ENCODE results near the gene SNX3. TPM values are rescaled to one million over a fixed set of nuclear protein-coding genes. Genes with fewer than 3 reads are reported as not detected.

The SNX3 gene
- total RNA-seq, 1 donor = 161 TPM

DNA sequence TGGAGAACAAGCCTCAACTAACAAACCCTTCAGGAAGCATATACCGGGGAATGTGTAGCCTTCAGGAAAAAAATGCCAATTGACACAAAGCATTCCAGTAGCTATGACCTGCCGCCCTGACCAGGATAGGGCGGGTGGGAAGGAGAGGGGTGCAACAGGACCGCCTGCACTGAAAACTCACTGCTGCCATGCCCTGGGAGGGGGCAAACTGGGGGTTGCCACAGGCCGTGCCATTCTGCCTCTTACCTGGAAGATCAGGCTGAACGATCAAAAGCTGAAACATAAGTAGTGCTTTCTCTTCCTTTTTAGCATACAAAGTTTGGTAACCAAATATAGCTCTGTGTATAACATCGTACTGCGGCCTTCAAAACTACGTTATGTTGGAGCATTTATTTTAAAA is 73.3 kb downstream of the SNX3 start:
- H4K20me1 ChIP-seq (ENCODE audit: insufficient read depth, low read length) = no peaks in the 10 kb centered on the region
- no peaks in the 10 kb centered on the region for H3K9me3 ChIP-seq (ENCODE audit: low read depth, low read length)
- no peak for DNase-seq (ENCODE audit: insufficient read length, low spot score, missing footprints)
- H3K36me3 ChIP-seq (ENCODE audit: insufficient read depth, low read length) = no peaks in the 10 kb centered on the region
- no peaks in the 10 kb centered on the region for H3K79me2 ChIP-seq (ENCODE audit: insufficient read depth, low read length)
- H3K4me1 ChIP-seq (ENCODE audit: insufficient read depth, low read length) = no peaks in the 10 kb centered on the region
- TF ChIP-seq, protein P1, sequence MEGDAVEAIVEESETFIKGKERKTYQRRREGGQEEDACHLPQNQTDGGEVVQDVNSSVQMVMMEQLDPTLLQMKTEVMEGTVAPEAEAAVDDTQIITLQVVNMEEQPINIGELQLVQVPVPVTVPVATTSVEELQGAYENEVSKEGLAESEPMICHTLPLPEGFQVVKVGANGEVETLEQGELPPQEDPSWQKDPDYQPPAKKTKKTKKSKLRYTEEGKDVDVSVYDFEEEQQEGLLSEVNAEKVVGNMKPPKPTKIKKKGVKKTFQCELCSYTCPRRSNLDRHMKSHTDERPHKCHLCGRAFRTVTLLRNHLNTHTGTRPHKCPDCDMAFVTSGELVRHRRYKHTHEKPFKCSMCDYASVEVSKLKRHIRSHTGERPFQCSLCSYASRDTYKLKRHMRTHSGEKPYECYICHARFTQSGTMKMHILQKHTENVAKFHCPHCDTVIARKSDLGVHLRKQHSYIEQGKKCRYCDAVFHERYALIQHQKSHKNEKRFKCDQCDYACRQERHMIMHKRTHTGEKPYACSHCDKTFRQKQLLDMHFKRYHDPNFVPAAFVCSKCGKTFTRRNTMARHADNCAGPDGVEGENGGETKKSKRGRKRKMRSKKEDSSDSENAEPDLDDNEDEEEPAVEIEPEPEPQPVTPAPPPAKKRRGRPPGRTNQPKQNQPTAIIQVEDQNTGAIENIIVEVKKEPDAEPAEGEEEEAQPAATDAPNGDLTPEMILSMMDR (IDR thresholded peaks at IDR 0.05; ENCODE audit: extremely low read depth, low read depth, low read length) = no peak
- no peak overlapping the region for H3K4me3 ChIP-seq (ENCODE audit: insufficient read depth, low read length)
- no peak overlapping the region for H3K27ac ChIP-seq (ENCODE audit: low read depth, low read length)
- no peak overlapping the region for H2AFZ ChIP-seq (ENCODE audit: low read length)
- H3K27me3 ChIP-seq (ENCODE audit: insufficient read depth, low read length) = peaks cover 19% of the 10 kb centered on the region
- no peak overlapping the region for H3K4me2 ChIP-seq (ENCODE audit: insufficient read depth, low read length)

DNA sequence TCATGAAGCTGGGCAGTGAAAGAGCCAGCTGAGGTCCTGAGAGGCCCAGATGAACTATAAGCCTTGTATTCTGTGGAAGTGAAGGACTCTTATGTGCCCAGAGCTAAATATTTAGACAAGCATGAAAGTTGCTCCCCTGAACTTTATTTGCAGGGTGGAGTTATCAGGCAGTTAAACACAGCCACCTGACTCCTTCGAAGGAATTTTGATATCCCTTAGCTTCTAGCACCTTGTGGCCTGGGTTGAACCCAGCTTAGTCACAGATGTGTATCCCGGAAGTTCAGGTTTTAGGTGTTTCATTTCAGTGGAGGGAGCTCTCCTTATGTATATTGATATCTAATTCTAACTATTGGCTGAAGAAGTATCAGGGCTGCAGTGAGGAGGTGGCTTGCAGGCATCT is 74.6 kb downstream of the SNX3 start:
- Histone ChIP-seq H3K79me2 (ENCODE audit: insufficient read depth, low read length) (no peaks in the 10 kb centered on the region), H3K36me3 (ENCODE audit: insufficient read depth, low read length) (no peaks in the 10 kb centered on the region), H3K4me3 (ENCODE audit: insufficient read depth, low read length) (no peak overlapping the region), H3K4me2 (ENCODE audit: insufficient read depth, low read length) (no peak overlapping the region), H3K9me3 (ENCODE audit: low read depth, low read length) (no peaks in the 10 kb centered on the region), H4K20me1 (ENCODE audit: insufficient read depth, low read length) (no peaks in the 10 kb centered on the region), H3K4me1 (ENCODE audit: insufficient read depth, low read length) (no peaks in the 10 kb centered on the region), H3K27ac (ENCODE audit: low read depth, low read length) (no peak overlapping the region), H3K27me3 (ENCODE audit: insufficient read depth, low read length) (peaks cover 22% of the 10 kb centered on the region), H2AFZ (ENCODE audit: low read length) (no peak overlapping the region)
- no peak for DNase-seq (ENCODE audit: insufficient read length, low spot score, missing footprints)
- TF ChIP-seq, protein P1 (IDR thresholded peaks at IDR 0.05; ENCODE audit: extremely low read depth, low read depth, low read length) = no peak

DNA sequence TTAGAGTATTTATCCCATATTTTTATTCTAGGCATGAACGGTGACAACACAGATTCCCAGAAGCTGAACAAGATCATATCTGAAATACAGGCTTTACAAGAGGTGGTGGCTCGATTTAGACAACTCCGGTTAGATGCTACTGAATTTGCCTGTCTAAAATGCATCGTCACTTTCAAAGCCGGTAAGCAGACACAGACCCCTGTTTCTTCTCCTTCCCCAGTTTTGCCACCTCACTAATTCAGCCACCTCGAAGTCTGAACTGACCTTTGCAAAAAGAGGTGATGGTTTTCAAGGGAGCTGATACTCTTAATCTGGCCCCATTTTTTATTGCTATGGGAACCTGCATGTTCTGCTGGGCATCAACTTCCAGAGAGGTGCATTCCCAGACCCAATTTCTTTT is 80.1 kb downstream of the SNX3 start:
- Histone ChIP-seq H4K20me1 (ENCODE audit: insufficient read depth, low read length) (no peaks in the 10 kb centered on the region), H3K27me3 (ENCODE audit: insufficient read depth, low read length) (peaks cover 59% of the 10 kb centered on the region), H3K4me1 (ENCODE audit: insufficient read depth, low read length) (no peaks in the 10 kb centered on the region), H3K27ac (ENCODE audit: low read depth, low read length) (no peak overlapping the region), H3K4me2 (ENCODE audit: insufficient read depth, low read length) (no peak overlapping the region), H3K36me3 (ENCODE audit: insufficient read depth, low read length) (no peaks in the 10 kb centered on the region), H2AFZ (ENCODE audit: low read length) (no peak overlapping the region), H3K4me3 (ENCODE audit: insufficient read depth, low read length) (no peak overlapping the region), H3K9me3 (ENCODE audit: low read depth, low read length) (no peaks in the 10 kb centered on the region), H3K79me2 (ENCODE audit: insufficient read depth, low read length) (no peaks in the 10 kb centered on the region)
- no peak for DNase-seq (ENCODE audit: insufficient read length, low spot score, missing footprints)
- TF ChIP-seq, protein P1 (IDR thresholded peaks at IDR 0.05; ENCODE audit: extremely low read depth, low read depth, low read length) = no peak

DNA sequence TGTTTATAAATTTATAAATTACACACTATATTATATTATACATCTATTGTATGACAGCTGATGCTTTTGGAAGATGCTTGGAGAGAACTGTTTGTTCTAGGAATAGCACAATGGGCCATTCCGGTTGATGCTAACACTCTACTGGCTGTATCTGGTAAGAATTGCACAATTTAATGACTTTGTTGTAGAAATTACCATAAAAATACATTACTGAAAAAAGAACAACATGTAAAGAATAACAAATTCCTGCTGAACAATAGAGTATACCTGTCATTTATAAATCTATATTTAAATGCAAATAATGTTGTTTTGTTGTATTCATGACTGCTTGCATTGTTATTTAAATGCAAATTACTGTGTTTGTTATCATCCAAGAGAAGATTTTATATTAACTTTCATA is 80.6 kb downstream of the SNX3 start:
- Histone ChIP-seq H3K79me2 (ENCODE audit: insufficient read depth, low read length) (no peaks in the 10 kb centered on the region), H3K4me1 (ENCODE audit: insufficient read depth, low read length) (no peaks in the 10 kb centered on the region), H3K4me2 (ENCODE audit: insufficient read depth, low read length) (no peak overlapping the region), H3K9me3 (ENCODE audit: low read depth, low read length) (no peaks in the 10 kb centered on the region), H3K27me3 (ENCODE audit: insufficient read depth, low read length) (peaks cover 64% of the 10 kb centered on the region), H3K4me3 (ENCODE audit: insufficient read depth, low read length) (no peak overlapping the region), H2AFZ (ENCODE audit: low read length) (no peak overlapping the region), H4K20me1 (ENCODE audit: insufficient read depth, low read length) (no peaks in the 10 kb centered on the region), H3K27ac (ENCODE audit: low read depth, low read length) (no peak overlapping the region), H3K36me3 (ENCODE audit: insufficient read depth, low read length) (no peaks in the 10 kb centered on the region)
- no peak for DNase-seq (ENCODE audit: insufficient read length, low spot score, missing footprints)
- TF ChIP-seq, protein P1 (IDR thresholded peaks at IDR 0.05; ENCODE audit: extremely low read depth, low read depth, low read length) = no peak
